NCI-H82 treated with DMSO at 0.1 percent for 48 hours (cell line): ENCODE data around the gene AK5.

ENCODE experiments used
- DNase-seq: peaks from one replicate; lab custom pipeline; 2025; ENCODE audit not compliant: unreplicated experiment; lab: John Stamatoyannopoulos, UW

AK5 gene

GRCh38 chr1:77430966-77431690 is 149.3 kb downstream of the AK5 start:
- no peak for DNase-seq

GRCh38 chr1:77433934-77434333 is 152.1 kb downstream of the AK5 start:
- DNase-seq, result no peak

- DNase-seq, result no peak
These were observed 153.1 kb downstream of the AK5 start for GRCh38 chr1:77434967-77435366.

- DNase-seq, result no peak
These were observed 156.6 kb downstream of the AK5 start for GRCh38 chr1:77438236-77438913.

- DNase-seq, result no peak
These were observed 165.2 kb downstream of the AK5 start for GRCh38 chr1:77446841-77447555.

- DNase-seq, result no peak
These were observed 165.8 kb downstream of the AK5 start for GRCh38 chr1:77447669-77448068.

GRCh38 chr1:77459881-77460280 is 178.1 kb downstream of the AK5 start:
- no peak for DNase-seq

GRCh38 chr1:77461691-77462090 is 179.9 kb downstream of the AK5 start:
- no peak for DNase-seq

- no peak for DNase-seq
These were observed 181.4 kb downstream of the AK5 start for GRCh38 chr1:77463216-77463615.

- DNase-seq, result no peak
These were observed 183.3 kb downstream of the AK5 start for GRCh38 chr1:77465139-77465538.

- DNase-seq, result no peak
These were observed 184.1 kb downstream of the AK5 start for GRCh38 chr1:77465922-77466321.

- no peak for DNase-seq
These were observed 185.3 kb downstream of the AK5 start for GRCh38 chr1:77467021-77467595.

GRCh38 chr1:77467741-77468140 is 185.9 kb downstream of the AK5 start:
- peak; percentile 43 for DNase-seq

- peak; percentile 43 for DNase-seq
These were observed 186.6 kb downstream of the AK5 start for GRCh38 chr1:77468257-77468948.

- peak; percentile 44 for DNase-seq
These were observed 187.3 kb downstream of the AK5 start for GRCh38 chr1:77468949-77469710.

- DNase-seq, result no peak
These were observed 189.9 kb downstream of the AK5 start for GRCh38 chr1:77471691-77472090.

- peak; percentile 85 for DNase-seq
These were observed 191.9 kb downstream of the AK5 start for GRCh38 chr1:77473690-77474089.

GRCh38 chr1:77475641-77476040 is 193.8 kb downstream of the AK5 start:
- no peak for DNase-seq

- no peak for DNase-seq
These were observed 194.7 kb downstream of the AK5 start for GRCh38 chr1:77476475-77476874.

GRCh38 chr1:77484334-77484733 is 202.5 kb downstream of the AK5 start:
- DNase-seq, result no peak
